Neural progenitor cell (in vitro differentiated cells): ENCODE results near the gene SLX9. TPM values are rescaled to one million over a fixed set of nuclear protein-coding genes. Genes with fewer than 3 reads are reported as not detected.

Experiments used
- DNase-seq: peaks from one replicate; pipeline ENCODE4 v3.0.0-alpha.2; 2016; ENCODE audit warnings: low spot score
- H2AFZ ChIP-seq: fragments of 200-600 bp; sonication (generic); replicated peaks from 2 replicates; pipeline ENCODE4 v1.6.1; 2016; ENCODE audit warnings: antibody characterized with exemption
- H3F3A ChIP-seq: fragments of 200-600 bp; sonication (generic); 2 replicates; pipeline ENCODE4 v1.6.1; 2016; ENCODE audit warnings: antibody characterized with exemption, low read depth
- H3K27ac ChIP-seq: fragments of 200-600 bp; sonication (generic); 2 replicates; pipeline ENCODE4 v1.5.1; 2016; ENCODE audit warnings: mild to moderate bottlenecking
- H3K27me3 ChIP-seq: fragments of 200-600 bp; sonication (generic); 2 replicates; pipeline ENCODE4 v1.6.1; 2016; ENCODE audit warnings: mild to moderate bottlenecking, moderate library complexity
- H3K36me3 ChIP-seq: fragments of 200-600 bp; sonication (generic); 2 replicates; pipeline ENCODE4 v1.5.1; 2016
- H3K4me1 ChIP-seq: fragments of 200-600 bp; sonication (generic); 2 replicates; pipeline ENCODE4 v1.6.1; 2016; ENCODE audit warnings: mixed run types
- H3K4me2 ChIP-seq: fragments of 200-600 bp; sonication (generic); 2 replicates; pipeline ENCODE4 v1.6.1; 2016
- H3K4me3 ChIP-seq: fragments of 200-600 bp; sonication (generic); 2 replicates; pipeline ENCODE4 v1.5.1; 2016
- H3K79me2 ChIP-seq: fragments of 200-600 bp; sonication (generic); 2 replicates; pipeline ENCODE4 v1.6.1; 2016; ENCODE audit warnings: low read depth
- H3K9ac ChIP-seq: fragments of 200-600 bp; sonication (generic); 2 replicates; pipeline ENCODE4 v1.6.1; 2016
- H3K9me3 ChIP-seq: fragments of 200-600 bp; sonication (generic); 2 replicates; pipeline ENCODE4 v1.5.1; 2016; ENCODE audit warnings: low read depth
- H4K20me1 ChIP-seq: fragments of 200-600 bp; sonication (generic); 2 replicates; pipeline ENCODE4 v1.6.1; 2016; ENCODE audit warnings: low read depth
- H3K27ac Mint-ChIP-seq: 3 replicates; pipeline ENCODE4 v1.8.0; 2021; ENCODE audit warnings: mixed read lengths
- H3K27me3 Mint-ChIP-seq: 2 replicates; pipeline ENCODE4 v1.8.0; 2022; ENCODE audit warnings: low read depth, mild to moderate bottlenecking, inconsistent platforms, moderate library complexity, mixed read lengths; ENCODE audit not compliant: insufficient read depth
- H3K36me3 Mint-ChIP-seq: 3 replicates; pipeline ENCODE4 v1.8.0; 2021; ENCODE audit warnings: mixed read lengths
- H3K4me1 Mint-ChIP-seq: 3 replicates; pipeline ENCODE4 v1.8.0; 2021; ENCODE audit warnings: mixed read lengths
- H3K4me3 Mint-ChIP-seq: 3 replicates; pipeline ENCODE4 v1.8.0; 2021; ENCODE audit warnings: mild to moderate bottlenecking, moderate library complexity, mixed read lengths
- H3K9me3 Mint-ChIP-seq: 3 replicates; pipeline ENCODE4 v1.8.0; 2020; ENCODE audit warnings: mixed read lengths
- CTCF ChIP-seq: fragments of 200-600 bp; sonication (generic); IDR thresholded peaks from 2 replicates; pipeline ENCODE4 v1.5.1; 2017; ENCODE audit warnings: antibody characterized with exemption, mild to moderate bottlenecking
- EZH2 ChIP-seq: fragments of 200-600 bp; sonication (generic); IDR thresholded peaks from 2 replicates; pipeline ENCODE4 v1.6.1; 2017; ENCODE audit warnings: antibody characterized with exemption, mild to moderate bottlenecking, moderate library complexity
- EZH2phosphoT487 ChIP-seq: fragments of 200-600 bp; sonication (generic); IDR thresholded peaks from 2 replicates; pipeline ENCODE4 v1.6.1; 2017; ENCODE audit warnings: antibody characterized with exemption
- total RNA-seq: library from RNA; depleted of rRNA; stranded (reverse); fragments of >200 nt; gene quantifications from 2 replicates; pipeline ENCODE4 v1.2.3, GENCODE V29; 2015; ENCODE audit warnings: low replicate concordance

The SLX9 gene
- total RNA-seq, 1 donor from 2014 or later, result 4.7 TPM

- no peak overlapping the region for H3K27ac ChIP-seq
These were observed 13.2 kb downstream of the SLX9 start for GRCh38 chr21:44952929-44953627.

GRCh38 chr21:44953628-44954021, 13.8 kb downstream of the SLX9 start:
- H3K27ac Mint-ChIP-seq, result peak overlapping the region; percentile 53
- H4K20me1 ChIP-seq, result peaks cover 84% of the 10 kb centered on the region
- no peaks in the 10 kb centered on the region for H3K36me3 ChIP-seq

More at GRCh38 chr21:44952929-44953627, 13.2 kb downstream of the SLX9 start:
- H2AFZ ChIP-seq, result no peak overlapping the region
- H3K4me1 ChIP-seq, result peaks cover 2% of the 10 kb centered on the region
- H3K27me3 ChIP-seq, result no peaks in the 10 kb centered on the region
- peaks cover 83% of the 10 kb centered on the region for H4K20me1 ChIP-seq
- H3K4me1 Mint-ChIP-seq, result peaks cover 32% of the 10 kb centered on the region
- H3K36me3 ChIP-seq, result no peaks in the 10 kb centered on the region
- no peak overlapping the region for H3K9ac ChIP-seq
- peaks cover 5% of the 10 kb centered on the region for H3K27me3 Mint-ChIP-seq
- H3K4me3 Mint-ChIP-seq, result no peak overlapping the region
- no peaks in the 10 kb centered on the region for H3K9me3 Mint-ChIP-seq
- no peak overlapping the region for H3K27ac Mint-ChIP-seq
- H3K79me2 ChIP-seq, result peaks cover 64% of the 10 kb centered on the region
- H3K36me3 Mint-ChIP-seq, result peaks cover 11% of the 10 kb centered on the region
- H3F3A ChIP-seq, result peaks cover 4% of the 10 kb centered on the region
- no peak overlapping the region for H3K4me3 ChIP-seq
- DNase-seq, result no peak
- no peaks in the 10 kb centered on the region for H3K9me3 ChIP-seq
- H3K4me2 ChIP-seq, result no peak overlapping the region
- TF ChIP-seq EZH2phosphoT487 (no peak), CTCF (no peak), EZH2 (no peak)

GRCh38 chr21:44954281-44954771, 14.5 kb downstream of the SLX9 start:
- Histone ChIP-seq H4K20me1 (peaks cover 84% of the 10 kb centered on the region), H3K27me3 (no peaks in the 10 kb centered on the region), H3K4me1 (peaks cover 14% of the 10 kb centered on the region), H3K79me2 (peaks cover 68% of the 10 kb centered on the region), H3K27ac (no peak overlapping the region), H3K9ac (no peak overlapping the region), H2AFZ (no peak overlapping the region), H3F3A (peaks cover 15% of the 10 kb centered on the region), H3K4me3 (no peak overlapping the region), H3K4me2 (no peak overlapping the region), H3K9me3 (no peaks in the 10 kb centered on the region), H3K36me3 (no peaks in the 10 kb centered on the region)
- Mint-ChIP-seq H3K9me3 (no peaks in the 10 kb centered on the region), H3K27ac (no peak overlapping the region), H3K36me3 (peaks cover 11% of the 10 kb centered on the region), H3K4me1 (peaks cover 43% of the 10 kb centered on the region), H3K27me3 (peaks cover 5% of the 10 kb centered on the region), H3K4me3 (no peak overlapping the region)
- TF ChIP-seq EZH2phosphoT487 (no peak), CTCF (no peak), EZH2 (no peak)
- no peak for DNase-seq

More at GRCh38 chr21:44953628-44954021, 13.8 kb downstream of the SLX9 start:
- Mint-ChIP-seq H3K36me3 (peaks cover 11% of the 10 kb centered on the region), H3K9me3 (no peaks in the 10 kb centered on the region), H3K4me3 (no peak overlapping the region), H3K27me3 (peaks cover 5% of the 10 kb centered on the region), H3K4me1 (peaks cover 36% of the 10 kb centered on the region)
- no peak overlapping the region for H3K27ac ChIP-seq
- DNase-seq, result no peak
- no peak overlapping the region for H3K4me3 ChIP-seq
- no peaks in the 10 kb centered on the region for H3K27me3 ChIP-seq
- peaks cover 64% of the 10 kb centered on the region for H3K79me2 ChIP-seq
- no peaks in the 10 kb centered on the region for H3K9me3 ChIP-seq
- H3K4me2 ChIP-seq, result no peak overlapping the region
- peaks cover 9% of the 10 kb centered on the region for H3F3A ChIP-seq
- H2AFZ ChIP-seq, result no peak overlapping the region
- H3K9ac ChIP-seq, result no peak overlapping the region
- peaks cover 7% of the 10 kb centered on the region for H3K4me1 ChIP-seq
- TF ChIP-seq EZH2 (no peak), EZH2phosphoT487 (no peak), CTCF (no peak)
